GM19372 (cell line): ENCODE measurements around the gene MBD3.

Experiments
- ATAC-seq: cut with Tn5 transposase; IDR thresholded peaks from one replicate; pipeline ENCODE4 v1.9.1; 2021; ENCODE audit warnings: mild to moderate bottlenecking, low read depth, moderate library complexity; ENCODE audit not compliant: unreplicated experiment

MBD3 gene

DNA sequence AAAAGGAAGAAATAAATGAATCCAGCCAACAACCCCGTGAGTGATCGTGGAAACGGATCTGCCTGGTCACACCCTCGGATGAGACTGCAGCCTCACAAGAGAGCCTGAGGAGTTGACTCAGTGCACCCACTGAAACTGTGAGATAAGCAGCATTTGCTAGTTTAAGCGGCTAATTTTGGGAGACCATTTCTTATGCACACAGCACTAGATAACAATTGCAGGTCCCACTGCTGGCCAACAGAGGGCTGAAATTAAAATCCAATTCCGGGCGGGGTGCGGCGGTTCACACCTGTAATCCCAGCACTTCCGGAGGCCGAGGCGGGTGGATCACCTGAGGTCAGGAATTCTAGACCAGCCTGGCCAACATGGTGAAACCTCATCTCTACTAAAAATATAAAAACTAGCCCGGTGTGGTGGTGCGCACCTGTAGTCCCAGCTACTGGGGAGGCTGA lies 9.0 kb upstream of the MBD3 start:
- no peak for ATAC-seq

DNA sequence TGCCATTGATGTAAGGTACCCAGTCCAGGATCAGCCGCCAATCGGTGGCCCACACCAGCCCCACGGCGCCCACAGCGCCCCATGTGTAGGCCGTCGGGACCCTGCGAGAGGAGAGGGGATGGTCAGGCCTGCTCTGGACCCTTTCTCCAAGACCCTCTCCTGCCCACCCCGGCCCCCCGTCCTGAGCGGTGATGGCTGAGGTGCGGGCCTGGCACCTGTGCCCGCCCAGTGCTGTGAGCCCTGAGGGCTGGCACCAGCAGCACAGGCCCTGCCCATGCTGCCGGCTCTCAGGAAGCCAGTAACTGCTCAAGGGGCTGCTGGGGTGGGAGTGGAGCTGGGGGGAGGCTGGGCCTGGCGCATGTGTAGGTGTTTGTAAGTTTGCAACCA lies 6.8 kb upstream of the MBD3 start:
- no peak for ATAC-seq

DNA sequence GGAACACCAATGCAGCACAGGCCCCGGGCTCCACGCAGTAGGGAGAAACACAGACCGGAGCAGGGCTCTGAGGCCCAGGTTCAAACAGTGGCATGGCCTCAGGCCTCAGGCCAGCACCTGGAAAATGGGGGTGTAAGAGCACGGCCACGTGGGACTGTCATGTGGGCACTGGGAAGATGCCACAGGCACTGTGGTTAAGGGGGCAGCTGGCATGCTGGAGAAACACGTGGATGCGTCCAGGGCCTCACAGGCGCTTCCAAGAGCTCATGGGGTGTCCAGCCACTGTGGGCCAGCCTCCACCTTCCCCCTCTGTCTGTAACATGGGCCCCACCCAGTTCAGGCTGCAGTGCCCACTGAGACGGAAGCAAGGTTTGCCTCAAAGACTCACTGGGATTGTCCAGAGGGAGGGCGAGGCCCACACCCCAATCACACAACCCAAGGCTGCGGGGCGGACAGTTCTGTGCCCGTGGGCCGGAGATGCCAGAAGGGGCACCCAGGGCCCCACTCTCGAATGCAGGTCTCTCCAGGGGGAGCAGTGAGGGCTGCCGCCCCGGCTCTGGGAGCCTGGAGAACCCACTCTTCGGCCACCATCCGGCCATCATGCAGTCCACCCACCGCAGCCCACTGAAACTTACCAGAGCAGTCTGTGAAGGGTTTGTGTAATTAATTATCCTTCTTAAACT lies 6.3 kb upstream of the MBD3 start:
- ATAC-seq, result no peak

DNA sequence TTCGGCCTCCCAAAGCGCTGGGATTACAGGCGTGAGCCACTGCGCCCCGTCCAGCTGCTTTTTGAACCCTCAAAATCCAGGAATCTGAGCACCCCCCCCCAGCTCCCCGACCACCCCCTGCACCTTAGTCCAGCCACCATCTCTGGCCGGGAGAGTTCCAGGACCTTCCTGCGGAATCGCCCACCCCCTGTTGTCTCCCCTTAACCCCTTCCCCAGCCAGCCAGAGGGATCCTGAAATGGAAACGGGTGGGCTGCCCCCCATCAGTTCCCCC lies 772 bp upstream of the MBD3 start:
- ATAC-seq, result no peak

DNA sequence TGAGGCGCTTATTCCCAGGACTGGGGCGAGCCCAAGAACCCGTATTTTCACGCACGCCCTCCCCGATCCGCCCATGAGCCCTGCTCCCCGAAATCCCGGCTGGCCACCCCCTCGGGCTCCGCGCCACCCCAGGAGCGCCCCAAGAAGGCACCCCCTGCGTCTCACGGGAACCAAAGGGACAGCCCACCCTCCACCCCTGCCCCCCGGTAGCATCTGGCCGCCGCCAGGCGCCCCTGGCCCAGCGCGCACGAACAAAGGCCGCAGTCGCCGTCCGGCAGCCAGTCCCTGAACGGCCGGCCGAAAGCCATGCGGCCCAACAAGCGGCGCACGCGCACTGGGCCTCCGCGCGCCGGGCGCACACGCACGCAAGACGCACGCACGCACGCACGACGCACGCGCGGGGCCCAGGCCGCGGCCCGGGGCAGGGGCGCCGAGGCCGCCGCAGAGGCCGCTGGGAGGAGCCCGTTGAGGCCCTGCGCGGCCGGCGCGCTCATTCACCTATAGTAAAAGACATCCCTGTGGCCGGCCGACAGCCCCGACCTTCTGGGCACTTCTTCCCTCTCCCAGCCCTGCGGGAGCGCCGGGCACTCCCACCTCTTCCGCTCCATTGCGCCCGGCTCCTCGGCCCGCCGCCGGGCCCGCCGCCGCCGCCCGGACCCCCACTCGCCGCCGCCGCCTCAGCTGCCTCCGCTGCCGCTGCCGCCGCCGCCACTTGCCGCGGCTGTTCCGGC lies 476 bp downstream of the MBD3 start:
- ATAC-seq, result peak; percentile 74

DNA sequence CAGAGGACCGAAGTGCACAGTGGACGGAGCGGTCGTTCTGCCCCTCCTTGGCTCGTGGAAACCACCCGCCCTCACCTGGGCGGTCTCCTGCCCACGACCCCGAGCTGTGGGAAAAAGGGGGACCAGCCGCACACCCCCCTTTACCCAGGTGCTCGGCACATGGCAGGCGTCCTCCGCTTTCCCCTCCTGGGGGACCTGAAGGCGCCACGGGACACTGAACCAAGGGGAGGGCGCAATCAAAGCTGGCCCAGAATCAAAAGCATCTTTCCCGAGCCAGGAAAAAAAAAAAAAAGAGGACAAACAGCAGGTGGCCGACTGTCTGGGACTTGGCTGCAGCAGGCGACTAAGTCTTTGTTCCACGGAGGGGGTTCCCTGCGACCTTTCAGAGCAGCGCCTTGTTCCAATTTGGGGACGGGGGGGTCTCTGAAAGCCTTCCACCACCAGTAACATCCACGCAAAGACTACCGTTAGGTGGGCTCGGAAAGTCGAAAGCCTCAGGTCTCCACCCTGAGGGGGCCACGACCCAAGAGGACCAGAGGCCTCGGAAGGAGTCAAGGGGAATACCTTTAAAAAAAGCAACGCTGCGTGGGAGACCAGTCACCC lies 1.1 kb downstream of the MBD3 start:
- no peak for ATAC-seq

DNA sequence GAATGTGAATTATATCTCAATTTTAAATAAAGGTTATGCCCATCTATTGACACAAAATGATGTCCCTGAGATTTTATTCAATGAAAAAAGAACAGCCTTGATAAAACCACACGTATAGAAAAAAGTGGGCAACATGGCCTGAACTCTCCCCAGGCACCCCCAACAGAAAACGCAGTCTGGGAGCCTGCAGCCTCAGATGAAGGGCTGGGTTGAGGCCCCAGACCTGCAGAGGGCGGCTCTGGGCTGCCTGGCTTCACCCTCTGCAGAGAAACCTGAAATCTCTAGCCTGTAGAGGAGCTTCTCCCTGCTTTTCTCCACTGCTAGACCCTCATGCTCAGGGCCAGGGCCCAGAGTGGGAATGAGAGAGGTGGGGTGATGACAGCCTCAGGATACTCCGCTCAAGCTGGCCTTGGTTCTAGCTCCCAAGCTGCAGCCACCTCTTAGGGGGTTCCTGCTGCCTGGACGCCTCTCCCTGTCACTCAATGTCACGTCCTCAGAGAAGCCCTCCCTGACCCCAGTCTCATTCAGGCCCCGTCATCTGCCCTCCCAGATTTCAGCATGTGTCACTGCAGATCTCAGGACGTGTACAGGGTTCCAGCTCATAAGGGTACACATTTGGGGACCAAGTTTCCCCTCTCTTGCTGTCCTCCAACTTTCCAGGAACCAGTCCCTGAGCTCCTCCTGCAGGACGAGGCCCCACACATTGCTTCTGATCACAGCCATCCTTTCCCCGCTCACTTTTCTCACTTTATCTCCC lies 1.8 kb downstream of the MBD3 start:
- ATAC-seq, result no peak

DNA sequence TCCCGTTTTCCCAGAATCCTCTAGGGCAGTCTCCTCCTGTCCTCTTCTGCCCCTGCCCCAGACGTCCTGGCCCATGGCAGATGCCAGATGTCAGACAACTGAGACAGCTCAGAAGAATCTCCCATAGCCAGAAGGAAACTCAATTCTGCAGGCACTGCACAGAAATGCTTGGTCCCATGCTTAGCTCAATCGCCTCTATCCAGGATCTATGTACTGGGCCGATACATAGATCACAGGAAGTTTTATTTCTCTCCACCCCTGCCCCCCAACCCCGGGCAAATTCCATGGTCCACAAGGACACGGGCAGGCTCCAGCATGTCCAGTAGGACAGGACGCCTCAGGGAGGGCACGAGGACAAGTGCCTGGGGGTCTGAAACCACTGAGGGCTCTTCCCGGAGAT lies 4.8 kb downstream of the MBD3 start:
- no peak for ATAC-seq

DNA sequence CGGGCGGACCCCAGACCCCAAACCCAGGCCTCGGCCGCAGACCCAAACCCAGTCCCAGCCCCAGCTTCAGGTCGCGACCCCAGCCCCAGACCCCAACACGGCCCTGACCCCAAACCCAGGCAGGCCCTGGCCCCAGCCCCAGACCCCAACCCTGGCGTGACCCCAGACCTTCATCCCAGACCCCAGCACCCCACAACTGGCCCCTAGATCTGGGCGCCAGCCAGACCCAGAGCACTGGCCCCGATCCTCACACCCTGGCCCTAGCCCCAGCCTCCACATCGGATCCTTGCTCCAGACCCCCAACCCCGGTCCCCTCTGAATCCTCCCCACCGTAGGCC lies 7.5 kb downstream of the MBD3 start:
- no peak for ATAC-seq

DNA sequence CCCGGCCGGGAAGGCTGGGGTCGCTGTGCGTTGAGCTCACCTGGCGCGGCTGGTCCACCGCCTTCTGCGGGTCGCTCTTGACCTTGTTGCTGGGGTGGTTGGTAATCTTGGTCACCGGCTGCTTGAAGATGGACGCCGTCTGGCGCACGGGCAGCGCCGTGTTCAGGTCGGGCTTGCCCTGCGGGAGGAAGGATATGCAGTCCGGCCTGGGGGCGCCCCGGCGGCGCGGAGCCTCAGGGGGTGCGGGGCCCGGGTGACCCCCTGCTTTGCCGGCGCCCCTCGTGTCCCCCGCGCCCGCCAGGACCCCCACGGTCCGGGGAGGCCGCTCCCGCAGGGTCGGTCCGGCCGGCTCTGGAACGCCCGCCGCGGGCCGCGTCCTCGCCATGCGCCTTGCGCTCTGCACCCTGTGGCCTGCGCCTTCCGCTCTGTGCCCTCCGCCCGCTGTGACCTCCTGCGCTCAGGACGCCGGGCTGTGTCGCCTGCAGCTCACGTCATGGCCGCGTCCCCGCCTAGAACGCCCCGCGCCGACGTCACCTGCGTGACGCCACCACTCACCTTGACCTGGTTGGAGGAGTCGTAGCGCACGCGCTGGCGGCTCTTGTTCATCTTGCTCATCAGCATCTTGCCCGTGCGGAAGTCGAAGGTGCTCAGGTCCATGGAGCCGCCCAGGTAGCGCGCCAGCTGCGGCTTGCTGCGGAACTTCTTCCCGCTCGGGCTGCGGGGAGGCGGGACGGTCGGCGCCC lies 8.0 kb downstream of the MBD3 start:
- no peak for ATAC-seq

DNA sequence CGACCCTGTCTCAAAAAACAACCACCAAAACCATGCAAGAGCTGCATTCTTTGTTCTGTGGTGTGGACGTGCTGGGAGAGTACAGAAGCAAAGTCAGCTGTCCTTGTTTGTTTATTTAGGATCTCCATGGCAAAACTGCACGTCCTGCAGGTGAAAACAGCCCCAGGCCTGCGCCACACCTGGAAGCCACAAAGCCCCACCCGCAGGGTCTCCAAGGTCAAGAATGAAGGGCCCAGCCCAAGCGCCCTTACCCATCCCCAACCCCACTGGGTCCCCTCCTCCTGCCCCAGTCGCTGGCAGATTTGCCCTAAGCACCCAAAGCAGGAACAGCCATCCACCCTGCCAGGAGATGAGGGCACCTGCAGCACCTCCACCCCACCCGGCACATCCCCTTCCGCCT lies 10.5 kb downstream of the MBD3 start:
- no peak for ATAC-seq

DNA sequence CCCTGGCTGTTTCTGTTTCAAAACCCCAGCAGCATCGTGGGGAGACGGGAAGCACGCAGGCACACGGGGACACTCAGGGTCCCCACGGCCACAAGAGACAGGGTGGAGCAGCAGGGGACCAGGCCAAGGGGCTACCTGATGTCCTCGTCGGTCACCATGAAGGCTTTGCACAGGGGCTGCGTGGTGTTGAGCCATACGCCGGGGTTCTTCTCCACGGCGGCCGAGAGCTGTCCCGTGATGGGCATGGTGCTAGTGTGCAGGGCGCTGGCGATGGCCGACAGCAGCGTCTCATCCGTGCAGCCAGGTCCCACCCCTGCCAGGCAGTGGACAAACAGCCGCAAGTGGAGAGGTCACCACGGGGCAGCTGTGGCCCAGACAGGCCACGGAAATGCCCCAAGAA lies 11.7 kb downstream of the MBD3 start:
- ATAC-seq, result no peak

DNA sequence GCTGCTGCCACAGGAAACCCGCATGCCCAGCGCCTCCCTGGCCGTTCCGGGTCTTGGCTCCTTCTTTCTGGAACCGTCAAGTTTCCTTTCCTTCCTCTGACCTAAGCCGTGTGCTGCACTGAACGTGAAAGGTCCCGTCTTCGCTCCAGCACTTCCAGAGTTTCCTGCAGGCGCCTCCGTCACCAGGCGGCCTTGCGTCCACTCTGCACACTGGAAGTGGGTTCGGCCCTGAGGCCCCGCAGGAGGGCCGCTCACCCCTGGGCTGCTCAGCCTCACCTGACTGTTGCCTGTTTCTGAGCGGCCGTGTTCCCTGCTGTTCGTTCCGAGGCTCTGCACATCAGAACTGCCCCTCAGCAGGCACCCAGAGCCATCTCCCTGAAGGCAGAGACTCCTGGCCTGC lies 12.3 kb downstream of the MBD3 start:
- ATAC-seq, result no peak

DNA sequence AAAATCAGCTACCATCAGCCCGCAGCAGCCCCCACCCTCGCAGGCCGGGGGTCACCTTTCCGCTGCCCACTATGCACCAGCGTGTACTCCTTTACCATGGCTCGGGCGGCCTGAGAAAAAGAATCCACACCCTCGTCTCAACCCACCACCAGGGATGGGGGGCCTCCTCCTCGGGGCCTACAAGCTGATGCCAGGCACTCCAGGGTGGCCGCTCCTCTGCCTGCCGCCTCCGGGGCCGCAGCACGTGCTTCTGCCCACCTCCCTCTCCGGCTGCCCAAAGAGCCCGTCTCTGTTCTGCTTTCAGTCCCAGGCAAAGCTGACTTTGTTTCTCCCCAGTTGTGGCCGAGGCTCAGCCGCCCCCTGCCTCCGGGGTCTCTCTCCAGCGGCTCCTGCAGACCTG lies 13.4 kb downstream of the MBD3 start:
- no peak for ATAC-seq

DNA sequence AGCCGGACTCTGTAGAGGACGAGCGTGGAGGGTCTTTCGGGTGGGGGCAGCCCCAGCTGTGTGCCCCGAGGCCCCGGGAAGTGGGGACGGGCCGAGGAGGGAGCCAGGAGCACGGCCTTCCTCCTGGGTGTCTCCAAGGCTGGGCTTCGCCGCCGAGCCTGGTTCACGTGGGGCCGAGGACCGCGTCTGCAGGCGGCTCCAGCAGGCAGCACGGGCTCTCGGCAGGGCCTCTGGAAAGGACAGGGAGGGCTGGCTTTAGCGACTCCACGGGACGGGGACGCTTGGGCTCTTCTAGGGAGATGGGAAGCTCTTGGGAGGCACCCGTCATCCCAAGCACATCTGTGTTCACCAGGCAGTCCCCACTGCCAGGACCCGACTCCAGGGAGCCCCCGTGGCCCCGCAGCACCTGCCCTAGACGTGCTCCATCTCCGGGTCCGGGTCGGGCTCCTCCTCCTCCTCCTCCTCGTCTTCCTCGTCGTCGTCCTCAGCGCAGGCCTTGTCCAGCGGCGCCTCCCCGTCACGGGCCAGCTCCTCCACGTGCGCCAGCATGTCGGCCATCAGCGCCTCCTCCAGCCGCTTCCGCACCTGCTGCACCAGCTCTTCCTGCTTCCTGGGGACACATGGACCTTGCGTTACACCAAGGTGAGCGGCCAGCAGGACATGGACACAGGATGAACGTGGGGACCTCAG lies 14.6 kb downstream of the MBD3 start:
- ATAC-seq, result no peak

DNA sequence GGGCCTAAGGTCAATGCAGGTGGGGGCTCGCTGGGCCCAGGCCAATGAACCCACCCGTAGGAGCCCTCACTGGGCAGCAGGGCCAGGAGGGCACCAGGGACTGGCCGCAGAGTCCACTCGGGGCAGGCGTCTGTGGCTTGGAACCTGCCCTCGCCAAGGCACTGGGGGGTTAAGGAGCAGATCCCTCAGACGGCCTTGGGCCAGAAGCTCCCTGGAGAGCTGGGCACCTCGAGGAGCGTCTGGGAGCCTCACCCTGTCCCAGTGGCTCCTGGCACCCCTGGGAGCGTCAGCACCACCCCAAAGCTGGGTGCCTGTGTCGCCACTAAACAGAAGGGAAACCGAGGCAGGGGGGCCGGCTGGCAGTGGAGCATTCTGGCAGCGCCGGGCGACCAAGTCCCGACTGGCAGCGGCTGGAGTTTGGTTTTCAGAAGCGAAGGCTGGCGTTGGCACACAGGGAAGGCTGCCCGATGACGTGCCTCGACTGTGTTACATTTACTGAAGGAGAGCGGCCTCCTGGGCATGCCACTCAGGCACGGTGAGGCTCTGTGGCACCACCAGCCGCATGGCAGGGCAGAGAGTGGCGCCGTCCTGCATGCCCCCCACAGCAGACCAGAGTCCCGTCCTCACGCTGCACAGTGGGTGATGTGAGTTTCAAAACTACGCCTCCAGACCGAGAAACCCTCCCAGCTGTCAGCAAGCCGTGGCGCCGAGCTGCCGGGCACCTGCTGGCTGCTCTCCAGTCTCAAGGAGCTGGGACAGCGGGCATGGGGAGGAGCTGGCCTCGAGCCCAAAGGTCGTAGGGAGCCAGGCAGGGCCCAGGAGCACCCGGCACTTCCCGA lies 15.4 kb downstream of the MBD3 start:
- no peak for ATAC-seq

DNA sequence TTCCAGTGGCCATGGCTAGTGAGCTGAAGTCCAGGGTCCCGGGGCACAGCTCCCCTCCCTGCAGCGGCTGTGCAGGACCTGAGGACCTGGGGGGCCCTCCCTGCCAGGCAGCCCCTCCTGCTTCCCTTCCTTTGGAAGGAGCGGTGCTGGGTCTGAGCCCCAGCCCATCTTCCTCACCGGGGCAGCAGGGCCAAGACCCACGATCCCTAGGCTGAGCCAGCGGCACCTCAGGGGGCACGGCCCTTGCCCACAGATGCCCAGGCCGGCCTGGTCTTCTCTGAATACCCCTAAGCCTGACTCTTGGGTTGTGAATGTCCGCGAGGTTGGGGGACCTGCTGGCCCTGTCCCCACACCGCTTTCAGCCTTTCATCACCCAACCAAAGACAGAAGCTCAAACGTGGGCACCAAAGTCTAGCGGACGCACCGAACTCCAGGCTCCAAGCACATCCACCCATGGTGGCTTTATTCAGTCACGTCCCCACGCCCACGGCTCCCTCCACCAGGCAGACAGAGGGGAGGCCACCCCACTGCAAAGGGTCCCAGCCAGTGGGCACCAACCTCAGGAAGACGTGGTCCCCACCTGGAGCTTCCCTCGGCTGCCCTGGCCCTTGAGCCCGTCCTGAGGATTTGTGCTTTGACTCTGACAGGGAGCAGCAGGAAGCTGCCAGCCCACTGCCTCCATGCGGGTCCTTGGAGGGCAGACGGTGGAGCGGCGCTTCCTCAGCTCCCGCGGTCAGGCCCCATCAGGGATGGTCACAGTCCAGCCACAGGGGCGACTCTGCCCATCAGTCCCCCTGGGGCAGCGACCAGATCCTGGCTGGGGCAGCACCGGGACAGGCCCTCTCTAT lies 16.2 kb downstream of the MBD3 start:
- no peak for ATAC-seq
